B cell (primary cell): ENCODE results near the gene PRKAG2.

Source experiments
- EZH2 ChIP-seq: IDR thresholded peaks from 2 replicates; pipeline ENCODE4 v1.6.1; 2012; ENCODE audit warnings: borderline replicate concordance, low read depth, mild to moderate bottlenecking, moderate library complexity, low read length; ENCODE audit not compliant: insufficient read depth, poor library complexity, severe bottlenecking
- TF ChIP-seq, protein P1 (sequence below): fragments of 200-600 bp; IDR thresholded peaks from one replicate; pipeline ENCODE4 v1.8.0; 2022; ENCODE audit warnings: antibody characterized with exemption, mild to moderate bottlenecking

DNA sequence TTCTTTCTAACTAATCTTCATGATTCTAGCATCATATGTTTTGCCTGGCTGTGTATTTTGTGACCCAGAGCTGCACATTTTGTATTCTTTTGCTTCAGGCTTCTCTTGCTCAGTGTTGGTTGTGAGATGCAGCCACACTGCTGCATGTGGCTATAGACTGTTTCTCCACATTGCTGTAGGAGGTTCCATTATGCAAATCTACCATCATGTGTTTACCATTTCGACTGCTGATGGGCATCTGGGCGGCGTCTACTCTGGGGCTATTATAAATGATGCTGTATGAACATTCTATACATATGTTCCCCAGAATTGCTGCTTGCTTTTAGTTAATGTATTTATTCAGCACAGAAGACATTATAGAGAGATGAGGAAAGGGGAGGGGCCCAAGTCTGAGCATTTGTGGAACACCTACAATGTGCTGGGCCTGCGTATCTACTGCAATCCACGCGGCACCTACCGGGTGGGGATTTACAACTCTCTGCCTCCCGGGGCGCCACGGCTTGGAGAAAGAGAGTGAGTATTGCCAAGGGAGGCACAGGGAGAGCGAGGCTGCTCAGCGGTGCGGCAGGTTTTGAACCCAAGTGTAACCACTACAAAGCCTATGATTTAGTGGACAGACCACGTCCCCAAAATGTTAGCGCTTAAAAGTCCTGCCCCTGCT lies 172.5 kb downstream of the PRKAG2 start:
- TF ChIP-seq, protein P1, sequence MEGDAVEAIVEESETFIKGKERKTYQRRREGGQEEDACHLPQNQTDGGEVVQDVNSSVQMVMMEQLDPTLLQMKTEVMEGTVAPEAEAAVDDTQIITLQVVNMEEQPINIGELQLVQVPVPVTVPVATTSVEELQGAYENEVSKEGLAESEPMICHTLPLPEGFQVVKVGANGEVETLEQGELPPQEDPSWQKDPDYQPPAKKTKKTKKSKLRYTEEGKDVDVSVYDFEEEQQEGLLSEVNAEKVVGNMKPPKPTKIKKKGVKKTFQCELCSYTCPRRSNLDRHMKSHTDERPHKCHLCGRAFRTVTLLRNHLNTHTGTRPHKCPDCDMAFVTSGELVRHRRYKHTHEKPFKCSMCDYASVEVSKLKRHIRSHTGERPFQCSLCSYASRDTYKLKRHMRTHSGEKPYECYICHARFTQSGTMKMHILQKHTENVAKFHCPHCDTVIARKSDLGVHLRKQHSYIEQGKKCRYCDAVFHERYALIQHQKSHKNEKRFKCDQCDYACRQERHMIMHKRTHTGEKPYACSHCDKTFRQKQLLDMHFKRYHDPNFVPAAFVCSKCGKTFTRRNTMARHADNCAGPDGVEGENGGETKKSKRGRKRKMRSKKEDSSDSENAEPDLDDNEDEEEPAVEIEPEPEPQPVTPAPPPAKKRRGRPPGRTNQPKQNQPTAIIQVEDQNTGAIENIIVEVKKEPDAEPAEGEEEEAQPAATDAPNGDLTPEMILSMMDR = no peak
- no peak for TF ChIP-seq EZH2
